Caco-2 (cell line): ENCODE measurements around the gene CHMP2B. TPM values are rescaled to one million over a fixed set of nuclear protein-coding genes. Genes with fewer than 3 reads are reported as not detected.

Experiments
- BruUV-seq: library from RNA; stranded (reverse); fragments of 400-500 nt; replicated peaks from 2 replicates; lab custom pipeline; 2021; lab: Mats Ljungman, UMichigan
- CTCF ChIA-PET: fragments of 300-600 bp; sonication (Branson Sonifier 250); formaldehyde crosslinking; loops from one replicate; lab custom pipeline; 2022; ENCODE audit warnings: antibody characterized with exemption; lab: Charles Lee
- POLR2A ChIA-PET: fragments of 300-600 bp; sonication (Branson Sonifier 250); formaldehyde crosslinking; loops from one replicate; lab custom pipeline; 2022; ENCODE audit warnings: antibody characterized with exemption; lab: Charles Lee
- DNase-seq, 2 experiments: peaks; one replicate each; pipeline versions ENCODE4 v3.0.0 to v3.0.0-alpha.2; 2020 to 2022
- H3K27me3 ChIP-seq: replicated peaks from 2 replicates; pipeline ENCODE4 v1.6.0; 2011; ENCODE audit warnings: low read length; ENCODE audit not compliant: control insufficient read depth, insufficient read depth
- H3K36me3 ChIP-seq: 2 replicates; pipeline ENCODE4 v1.5.1; 2011; ENCODE audit warnings: low read length; ENCODE audit not compliant: control insufficient read depth, insufficient read depth
- H3K4me1 ChIP-seq: fragments of 250-450 bp; sonication (Bioruptor Pico); 2 replicates; pipeline ENCODE4 v1.5.1; 2020; ENCODE audit warnings: mild to moderate bottlenecking
- H3K4me3 ChIP-seq: 2 replicates; pipeline ENCODE4 v1.5.1; 2011; ENCODE audit warnings: low read depth, mild to moderate bottlenecking, control low read depth, low read length
- H3K9me3 ChIP-seq: fragments of 250-450 bp; sonication (Bioruptor Pico); 2 replicates; pipeline ENCODE4 v1.5.1; 2020; ENCODE audit warnings: mild to moderate bottlenecking, moderate library complexity
- H3K27ac Mint-ChIP-seq: one replicate; pipeline ENCODE4 v1.8.0; 2022; ENCODE audit warnings: mixed read lengths; ENCODE audit not compliant: unreplicated experiment
- H3K27me3 Mint-ChIP-seq: one replicate; pipeline ENCODE4 v1.8.0; 2022; ENCODE audit warnings: mixed read lengths; ENCODE audit not compliant: insufficient read depth, unreplicated experiment
- H3K36me3 Mint-ChIP-seq: one replicate; pipeline ENCODE4 v1.8.0; 2022; ENCODE audit warnings: mild to moderate bottlenecking, mixed read lengths; ENCODE audit not compliant: insufficient read depth, unreplicated experiment
- H3K4me1 Mint-ChIP-seq: one replicate; pipeline ENCODE4 v1.8.0; 2022; ENCODE audit warnings: low read depth, mixed read lengths; ENCODE audit not compliant: unreplicated experiment
- H3K4me3 Mint-ChIP-seq: one replicate; pipeline ENCODE4 v1.8.0; 2022; ENCODE audit warnings: mild to moderate bottlenecking, moderate library complexity, mixed read lengths; ENCODE audit not compliant: unreplicated experiment
- H3K9me3 Mint-ChIP-seq: one replicate; pipeline ENCODE4 v1.8.0; 2022; ENCODE audit warnings: mixed read lengths; ENCODE audit not compliant: unreplicated experiment
- intact Hi-C: fragments of 100-400 bp; cut with micrococcal nuclease; formaldehyde crosslinking; loops from one replicate; pipeline ENCODE4 v1.10.0; 2022; ENCODE audit not compliant: unreplicated experiment
- total RNA-seq: library from RNA; stranded (reverse); gene quantifications from 2 replicates; pipeline ENCODE4 v1.2.3, GENCODE V29; 2022
- TF ChIP-seq, protein P1 (sequence below), 2 experiments: fragments of 200-600 bp in 1 of 2; IDR thresholded peaks; 1 replicate in 1 of 2; 2 replicates in 1 of 2; pipeline versions ENCODE4 v1.5.1 to v1.8.0; 2011 to 2022; ENCODE audit warnings: antibody characterized with exemption in 1 of 2, control low read depth in 1 of 2, inconsistent platforms in 1 of 2, low read depth in 1 of 2, low read length in 1 of 2, mild to moderate bottlenecking in 1 of 2, moderate library complexity in 1 of 2; ENCODE audit not compliant: insufficient read depth in 1 of 2, severe bottlenecking in 1 of 2, unreplicated experiment in 1 of 2

CHMP2B gene
- total RNA-seq, 1 experiment from 2014 or later = 52.4 TPM

DNA sequence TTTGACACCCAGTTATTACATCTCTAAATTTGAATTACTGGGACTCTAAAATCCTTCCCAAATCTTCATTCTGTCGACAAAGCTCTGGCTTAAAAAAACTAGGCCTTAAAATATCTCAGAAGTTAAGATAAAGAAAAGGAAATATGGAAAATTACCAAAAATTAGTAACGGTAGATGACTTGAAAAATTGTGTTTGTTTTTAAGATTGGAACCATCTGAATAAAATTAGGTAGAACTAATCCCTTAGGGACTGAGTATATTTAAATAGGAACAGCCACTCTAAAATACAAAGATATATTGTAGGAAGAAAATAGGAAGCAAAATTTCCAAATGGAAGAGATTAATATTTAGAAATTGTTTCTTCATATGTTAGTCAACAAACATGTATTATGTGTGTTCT is 45.1 kb upstream of the CHMP2B start:
- Histone ChIP-seq H3K4me3 (no peak overlapping the region), H3K9me3 (no peaks in the 10 kb centered on the region), H3K4me1 (no peaks in the 10 kb centered on the region; the same call in 1 of the 2 replicates), H3K36me3 (no peaks in the 10 kb centered on the region), H3K27me3 (no peaks in the 10 kb centered on the region)
- H3K27me3 Mint-ChIP-seq = no peaks in the 10 kb centered on the region
- CTCF ChIA-PET = no interaction called here
- peaks cover 7% of the 10 kb centered on the region for H3K4me1 Mint-ChIP-seq
- no peaks in the 10 kb centered on the region for H3K9me3 Mint-ChIP-seq
- intact Hi-C loops = no loop called here
- no peaks in the 10 kb centered on the region for H3K36me3 Mint-ChIP-seq
- no peak for DNase-seq
- no TSS peak for BruUV-seq
- POLR2A ChIA-PET = no interaction called here
- H3K4me3 Mint-ChIP-seq = no peak overlapping the region
- TF ChIP-seq, protein P1, sequence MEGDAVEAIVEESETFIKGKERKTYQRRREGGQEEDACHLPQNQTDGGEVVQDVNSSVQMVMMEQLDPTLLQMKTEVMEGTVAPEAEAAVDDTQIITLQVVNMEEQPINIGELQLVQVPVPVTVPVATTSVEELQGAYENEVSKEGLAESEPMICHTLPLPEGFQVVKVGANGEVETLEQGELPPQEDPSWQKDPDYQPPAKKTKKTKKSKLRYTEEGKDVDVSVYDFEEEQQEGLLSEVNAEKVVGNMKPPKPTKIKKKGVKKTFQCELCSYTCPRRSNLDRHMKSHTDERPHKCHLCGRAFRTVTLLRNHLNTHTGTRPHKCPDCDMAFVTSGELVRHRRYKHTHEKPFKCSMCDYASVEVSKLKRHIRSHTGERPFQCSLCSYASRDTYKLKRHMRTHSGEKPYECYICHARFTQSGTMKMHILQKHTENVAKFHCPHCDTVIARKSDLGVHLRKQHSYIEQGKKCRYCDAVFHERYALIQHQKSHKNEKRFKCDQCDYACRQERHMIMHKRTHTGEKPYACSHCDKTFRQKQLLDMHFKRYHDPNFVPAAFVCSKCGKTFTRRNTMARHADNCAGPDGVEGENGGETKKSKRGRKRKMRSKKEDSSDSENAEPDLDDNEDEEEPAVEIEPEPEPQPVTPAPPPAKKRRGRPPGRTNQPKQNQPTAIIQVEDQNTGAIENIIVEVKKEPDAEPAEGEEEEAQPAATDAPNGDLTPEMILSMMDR (IDR thresholded peaks at IDR 0.05; ENCODE audit: insufficient read depth in 1 of 2, low read depth in 1 of 2, low read length in 1 of 2, severe bottlenecking in 1 of 2, unreplicated experiment in 1 of 2) = no peak
- H3K27ac Mint-ChIP-seq = no peak overlapping the region

DNA sequence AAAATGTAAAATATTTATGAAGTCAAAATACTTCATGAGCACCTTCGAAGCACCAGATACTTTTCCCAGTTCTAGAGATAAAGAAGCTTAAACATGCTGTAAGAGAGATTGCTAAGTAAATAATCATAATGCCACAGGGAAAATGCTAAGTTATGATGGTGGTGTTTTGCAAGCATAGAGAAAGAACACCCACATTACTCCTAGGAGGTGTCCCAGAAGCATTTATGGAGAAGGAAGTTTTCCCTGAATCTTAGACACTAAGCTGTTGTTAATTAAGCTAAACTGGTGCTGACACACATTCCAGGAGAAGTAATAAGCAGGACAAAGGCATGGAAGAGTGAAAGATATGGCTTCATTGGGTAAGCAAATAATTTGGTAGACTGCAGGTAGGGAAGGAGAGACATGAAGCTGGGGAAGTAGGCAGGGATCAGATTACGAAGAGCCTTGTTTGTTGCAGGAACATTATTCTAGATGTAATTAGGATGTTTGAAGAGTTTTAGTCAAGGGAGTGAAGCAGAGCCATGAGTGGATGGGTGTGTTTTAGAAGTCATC is 40.4 kb upstream of the CHMP2B start:
- H3K9me3 ChIP-seq = no peaks in the 10 kb centered on the region
- no peaks in the 10 kb centered on the region for H3K36me3 ChIP-seq
- POLR2A ChIA-PET = no interaction called here
- Mint-ChIP-seq H3K27ac (no peak overlapping the region), H3K27me3 (no peaks in the 10 kb centered on the region), H3K36me3 (no peaks in the 10 kb centered on the region), H3K4me3 (no peak overlapping the region), H3K9me3 (no peaks in the 10 kb centered on the region), H3K4me1 (peaks cover 8% of the 10 kb centered on the region)
- no peak for DNase-seq
- no TSS peak for BruUV-seq
- H3K4me1 ChIP-seq = no peaks in the 10 kb centered on the region; the same call in 1 of the 2 replicates
- intact Hi-C loops = no loop called here
- CTCF ChIA-PET = no interaction called here
- H3K4me3 ChIP-seq = no peak overlapping the region
- H3K27me3 ChIP-seq = no peaks in the 10 kb centered on the region
- TF ChIP-seq, protein P1 (IDR thresholded peaks at IDR 0.05; ENCODE audit: insufficient read depth in 1 of 2, low read depth in 1 of 2, low read length in 1 of 2, severe bottlenecking in 1 of 2, unreplicated experiment in 1 of 2) = no peak

DNA sequence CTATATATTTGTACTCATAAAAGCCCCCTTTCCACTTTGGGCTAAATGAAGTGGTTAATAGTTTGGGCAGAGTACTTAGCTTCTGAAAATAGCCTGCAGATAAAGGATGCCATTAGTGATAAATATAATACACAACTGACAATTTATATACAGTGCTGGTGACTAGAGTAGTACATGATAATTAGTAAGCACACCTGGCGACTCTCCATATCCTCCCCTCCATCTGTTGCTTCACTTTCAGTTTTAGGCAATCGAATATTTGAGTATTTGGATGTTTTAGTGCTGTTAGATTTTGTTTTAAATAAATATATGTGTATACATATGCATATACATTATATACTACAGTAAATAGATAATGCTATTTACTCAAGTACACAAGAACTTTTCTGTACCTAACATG is 35.9 kb upstream of the CHMP2B start:
- no TSS peak for BruUV-seq
- DNase-seq = no peak
- ChIA-PET POLR2A (no interaction called here), CTCF (no interaction called here)
- H3K9me3 Mint-ChIP-seq = peaks cover 11% of the 10 kb centered on the region
- no peak overlapping the region for H3K4me3 Mint-ChIP-seq
- H3K36me3 ChIP-seq = no peaks in the 10 kb centered on the region
- no peaks in the 10 kb centered on the region; the same call in 1 of the 2 replicates for H3K4me1 ChIP-seq
- H3K27me3 ChIP-seq = no peaks in the 10 kb centered on the region
- H3K36me3 Mint-ChIP-seq = no peaks in the 10 kb centered on the region
- H3K4me1 Mint-ChIP-seq = peaks cover 8% of the 10 kb centered on the region
- no peak overlapping the region for H3K27ac Mint-ChIP-seq
- H3K9me3 ChIP-seq = no peaks in the 10 kb centered on the region; the same call in 1 of the 2 replicates
- TF ChIP-seq, protein P1 (IDR thresholded peaks at IDR 0.05; ENCODE audit: insufficient read depth in 1 of 2, low read depth in 1 of 2, low read length in 1 of 2, severe bottlenecking in 1 of 2, unreplicated experiment in 1 of 2) = no peak
- no peaks in the 10 kb centered on the region for H3K27me3 Mint-ChIP-seq
- no peak overlapping the region for H3K4me3 ChIP-seq
- intact Hi-C loops = no loop called here
